HL-60 (cell line): ENCODE data around the gene ZFAND3.

Experiments used
- CTCF ChIP-seq: IDR thresholded peaks from one replicate; pipeline ENCODE4 v1.5.1; 2011; ENCODE audit warnings: low read length, control low read depth, inconsistent platforms; ENCODE audit not compliant: insufficient read depth
- GABPA ChIP-seq: IDR thresholded peaks from 2 replicates; pipeline ENCODE4 v1.6.1; 2012; ENCODE audit warnings: low read depth
- POLR2AphosphoS5 ChIP-seq: IDR thresholded peaks from 2 replicates; pipeline ENCODE4 v1.6.1; 2012; ENCODE audit warnings: low read depth
- SPI1 ChIP-seq: IDR thresholded peaks from 2 replicates; pipeline ENCODE4 v1.6.1; 2012; ENCODE audit warnings: low read depth, mild to moderate bottlenecking, borderline replicate concordance
- TF ChIP-seq, protein P1 (sequence below): IDR thresholded peaks from 2 replicates; pipeline ENCODE4 v1.6.1; 2012; ENCODE audit warnings: low read depth; ENCODE audit not compliant: insufficient replicate concordance

DNA sequence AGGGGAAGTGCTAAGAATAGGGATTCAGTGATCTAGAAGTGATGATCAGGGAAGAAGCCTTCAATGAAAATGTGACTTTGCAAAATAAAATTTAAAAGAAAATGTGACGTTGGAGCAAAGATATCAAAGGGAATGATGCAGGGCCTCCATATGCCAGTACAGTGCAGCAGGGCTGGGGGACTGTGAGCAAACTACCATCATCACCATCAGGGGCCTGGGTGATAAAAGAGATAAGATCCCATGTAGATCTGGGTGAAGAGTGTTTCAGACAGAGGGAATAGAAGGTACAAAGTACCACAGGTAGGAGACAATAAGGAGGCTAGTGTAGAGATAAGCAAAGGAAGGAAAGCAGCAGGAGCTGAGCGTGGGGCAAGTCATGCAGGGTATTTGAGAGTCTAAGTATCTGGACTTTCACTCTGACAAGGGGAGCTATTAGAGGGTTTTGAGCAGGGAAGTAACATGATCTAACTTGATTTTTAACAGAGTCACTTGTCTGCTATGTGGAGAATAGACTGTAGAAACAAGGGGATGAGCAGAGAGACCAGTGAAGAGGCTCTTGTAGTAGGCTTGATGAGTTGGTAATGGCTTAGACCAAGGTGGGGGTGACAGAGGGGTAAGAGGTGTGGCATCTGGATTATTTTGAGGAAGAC, 295.6 kb downstream of the ZFAND3 start:
- TF ChIP-seq CTCF (no peak), POLR2AphosphoS5 (no peak), GABPA (no peak), SPI1 (no peak)
- TF ChIP-seq, protein P1, sequence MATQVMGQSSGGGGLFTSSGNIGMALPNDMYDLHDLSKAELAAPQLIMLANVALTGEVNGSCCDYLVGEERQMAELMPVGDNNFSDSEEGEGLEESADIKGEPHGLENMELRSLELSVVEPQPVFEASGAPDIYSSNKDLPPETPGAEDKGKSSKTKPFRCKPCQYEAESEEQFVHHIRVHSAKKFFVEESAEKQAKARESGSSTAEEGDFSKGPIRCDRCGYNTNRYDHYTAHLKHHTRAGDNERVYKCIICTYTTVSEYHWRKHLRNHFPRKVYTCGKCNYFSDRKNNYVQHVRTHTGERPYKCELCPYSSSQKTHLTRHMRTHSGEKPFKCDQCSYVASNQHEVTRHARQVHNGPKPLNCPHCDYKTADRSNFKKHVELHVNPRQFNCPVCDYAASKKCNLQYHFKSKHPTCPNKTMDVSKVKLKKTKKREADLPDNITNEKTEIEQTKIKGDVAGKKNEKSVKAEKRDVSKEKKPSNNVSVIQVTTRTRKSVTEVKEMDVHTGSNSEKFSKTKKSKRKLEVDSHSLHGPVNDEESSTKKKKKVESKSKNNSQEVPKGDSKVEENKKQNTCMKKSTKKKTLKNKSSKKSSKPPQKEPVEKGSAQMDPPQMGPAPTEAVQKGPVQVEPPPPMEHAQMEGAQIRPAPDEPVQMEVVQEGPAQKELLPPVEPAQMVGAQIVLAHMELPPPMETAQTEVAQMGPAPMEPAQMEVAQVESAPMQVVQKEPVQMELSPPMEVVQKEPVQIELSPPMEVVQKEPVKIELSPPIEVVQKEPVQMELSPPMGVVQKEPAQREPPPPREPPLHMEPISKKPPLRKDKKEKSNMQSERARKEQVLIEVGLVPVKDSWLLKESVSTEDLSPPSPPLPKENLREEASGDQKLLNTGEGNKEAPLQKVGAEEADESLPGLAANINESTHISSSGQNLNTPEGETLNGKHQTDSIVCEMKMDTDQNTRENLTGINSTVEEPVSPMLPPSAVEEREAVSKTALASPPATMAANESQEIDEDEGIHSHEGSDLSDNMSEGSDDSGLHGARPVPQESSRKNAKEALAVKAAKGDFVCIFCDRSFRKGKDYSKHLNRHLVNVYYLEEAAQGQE, result no peak
